K562 (cell line): ENCODE data around the gene FADS6. TPM values are rescaled to one million over a fixed set of nuclear protein-coding genes. Genes with fewer than 3 reads are reported as not detected.
A peak's percentile ranks its signal among the peaks of the same experiment; 100 is the strongest.

Experiments used
- BRD4 ChIP-seq: fragments of 200-600 bp; sonication (generic); IDR thresholded peaks from 2 replicates; pipeline ENCODE4 v1.6.1; 2017; ENCODE audit warnings: inconsistent platforms
- CAMTA2 ChIP-seq: fragments of 250-450 bp; sonication (Bioruptor Pico); conservative IDR thresholded peaks from 2 replicates; pipeline ENCODE4 v1.5.1; 2022
- CC2D1A ChIP-seq: fragments of 450-650 bp; IDR thresholded peaks from 2 replicates; pipeline ENCODE4 v1.6.1; 2017; ENCODE audit warnings: mild to moderate bottlenecking
- ELF4 ChIP-seq: fragments of 450-650 bp; formaldehyde crosslinking; IDR thresholded peaks from 2 replicates; pipeline ENCODE4 v1.4.0; 2022; ENCODE audit warnings: missing genetic modification characterization
- ESRRA ChIP-seq: fragments of 450-650 bp; IDR thresholded peaks from 2 replicates; pipeline ENCODE4 v1.6.1; 2014; ENCODE audit warnings: low read depth, mild to moderate bottlenecking, moderate library complexity, borderline replicate concordance
- FOXM1 ChIP-seq, 2 experiments: fragments of 450-650 bp in 1 of 2; sonication (generic) in 1 of 2; formaldehyde crosslinking in 1 of 2; IDR thresholded peaks; 2 replicates each; pipeline versions ENCODE4 v1.6.1 to v1.9.0; 2017 to 2022; ENCODE audit warnings: low read depth in 2 of 2, mild to moderate bottlenecking in 2 of 2, missing genetic modification reagents in 1 of 2, moderate library complexity in 1 of 2
- GTF2A2 ChIP-seq: IDR thresholded peaks from 2 replicates; pipeline ENCODE4 v1.6.1; 2016; ENCODE audit warnings: mild to moderate bottlenecking, missing genetic modification characterization, missing compliant biosample characterization
- HDGF ChIP-seq: fragments of 450-650 bp; IDR thresholded peaks from 2 replicates; pipeline ENCODE4 v1.6.1; 2016
- LCOR ChIP-seq: sonication (generic); formaldehyde crosslinking; IDR thresholded peaks from 2 replicates; pipeline ENCODE4 v1.8.0; 2022; ENCODE audit warnings: mild to moderate bottlenecking, missing genetic modification reagents
- NCOR1 ChIP-seq: fragments of 450-650 bp; IDR thresholded peaks from 2 replicates; pipeline ENCODE4 v1.6.1; 2016; ENCODE audit warnings: mild to moderate bottlenecking, moderate library complexity
- NFE2 ChIP-seq: IDR thresholded peaks from 2 replicates; pipeline ENCODE4 v1.6.1; 2014; ENCODE audit warnings: antibody characterized with exemption, low read depth
- PHTF2 ChIP-seq: fragments of 250-450 bp; sonication (Bioruptor Pico); IDR thresholded peaks from 2 replicates; pipeline ENCODE4 v1.5.0; 2021; ENCODE audit warnings: mild to moderate bottlenecking
- POLR2B ChIP-seq: fragments of 450-650 bp; IDR thresholded peaks from 2 replicates; pipeline ENCODE4 v1.6.1; 2018; ENCODE audit warnings: low read depth; ENCODE audit not compliant: partially characterized antibody
- SLC30A9 ChIP-seq: fragments of 250-450 bp; sonication (Bioruptor Pico); IDR thresholded peaks from 2 replicates; pipeline ENCODE4 v1.8.0; 2022; ENCODE audit warnings: mild to moderate bottlenecking, moderate library complexity
- SOX6 ChIP-seq: fragments of 450-650 bp; IDR thresholded peaks from 2 replicates; pipeline ENCODE4 v1.6.1; 2014; ENCODE audit warnings: mild to moderate bottlenecking
- ZNF408 ChIP-seq: fragments of 250-450 bp; sonication (Bioruptor Pico); IDR thresholded peaks from 2 replicates; pipeline ENCODE4 v1.4.0; 2020; ENCODE audit warnings: low read depth, mild to moderate bottlenecking, moderate library complexity
- ZNF41 ChIP-seq: fragments of 250-450 bp; sonication (Bioruptor Pico); conservative IDR thresholded peaks from 2 replicates; pipeline ENCODE4 v1.4.0; 2020; ENCODE audit warnings: mild to moderate bottlenecking
- polyA plus RNA-seq, 8 experiments: library from polyadenylated mRNA; depleted of rRNA in 4 of 8; stranded (reverse) in 5 of 8; unstranded in 3 of 8; fragments of >200 nt; fragmentation: Nextera tagmentation in 2 of 8; fragmentation: Illumina TruSeq in 1 of 8; extraction: Ambion mirVana in 2 of 8; extraction: Trizol in 1 of 8; gene quantifications; 2 replicates each; pipeline versions ENCODE4 v1.2.1 to v1.2.3, GENCODE V29; 2011 to 2014; ENCODE audit warnings: inconsistent platforms in 1 of 8, missing spikeins in 1 of 8
- total RNA-seq, 7 experiments: library from RNA; depleted of rRNA in 6 of 7; stranded (reverse); fragments of >200 nt in 6 of 7; fragmentation: Illumina TruSeq in 2 of 7; extraction: Trizol in 2 of 7; gene quantifications; 2 replicates each; pipeline versions ENCODE4 v1.2.1 to v1.2.3, GENCODE V29; 2011 to 2021; ENCODE audit warnings: low replicate concordance in 1 of 7
- TF ChIP-seq, protein P1 (sequence below): fragments of 450-650 bp; IDR thresholded peaks from 2 replicates; pipeline ENCODE4 v1.7.1; 2018; ENCODE audit warnings: mild to moderate bottlenecking, low read depth; ENCODE audit not compliant: partially characterized antibody
- TF ChIP-seq, protein P2 (sequence below), 3 experiments: IDR thresholded peaks in 2 of 3; conservative IDR thresholded peaks in 1 of 3; 2 replicates each; pipeline ENCODE4 v1.5.1; 2011 to 2012; ENCODE audit warnings: low read length in 3 of 3, mild to moderate bottlenecking in 3 of 3, control low read depth in 2 of 3, improper control_type of control experiment in 1 of 3, inconsistent platforms in 1 of 3, low read depth in 1 of 3, mixed read lengths in 1 of 3, moderate library complexity in 1 of 3; ENCODE audit not compliant: insufficient read depth in 2 of 3
- TF ChIP-seq, protein P3 (sequence below): fragments of 450-650 bp; formaldehyde crosslinking; IDR thresholded peaks from 2 replicates; pipeline ENCODE4 v1.4.0; 2020; ENCODE audit warnings: mild to moderate bottlenecking, moderate library complexity
- TF ChIP-seq, protein P4 (sequence below): fragments of 250-450 bp; sonication (Bioruptor Pico); IDR thresholded peaks from 2 replicates; pipeline ENCODE4 v1.5.0; 2022; ENCODE audit warnings: mild to moderate bottlenecking

FADS6 gene
- total and polyA plus RNA-seq, 9 of the 15 experiments (the other 6 are each of a cell fraction or from before 2014, with no cell fraction given) = 0.18 to 0.22 TPM; not detected in 7

DNA sequence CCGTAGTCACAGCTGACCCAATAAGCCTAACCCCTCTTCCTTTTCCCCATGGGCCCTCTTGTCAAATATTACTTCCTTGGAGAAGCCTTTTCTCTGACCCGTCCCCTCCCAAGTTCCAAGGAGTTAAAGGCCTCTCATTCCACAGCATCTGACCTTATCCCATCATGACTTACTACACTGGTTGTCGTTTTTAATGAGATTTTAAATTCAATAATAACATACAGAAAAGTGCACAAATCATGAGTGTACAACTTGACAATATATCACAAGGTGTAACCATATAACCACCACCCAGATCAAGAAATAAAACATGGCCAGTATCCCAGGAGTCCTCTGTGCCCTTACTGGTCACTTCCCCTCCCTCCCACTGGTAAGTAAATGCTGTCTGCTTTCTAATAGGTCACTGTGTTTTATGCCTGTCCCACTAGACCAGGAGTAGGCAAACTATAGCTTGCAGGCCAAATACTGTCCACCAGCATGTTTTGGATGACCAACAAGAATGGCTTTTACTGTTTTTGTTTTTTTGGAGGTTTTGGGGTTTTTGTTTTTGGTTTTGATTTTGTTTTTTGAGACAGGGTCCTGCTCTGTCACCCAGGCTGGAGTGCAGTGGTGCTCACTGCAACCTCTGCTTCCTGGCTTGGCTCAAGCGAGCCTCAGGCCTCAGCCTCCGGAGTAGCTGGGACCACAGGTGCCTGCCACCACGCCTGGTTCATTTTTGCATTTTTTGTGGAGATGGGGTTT lies 19.4 kb downstream of the FADS6 start (continued):
- TF ChIP-seq, protein P1, sequence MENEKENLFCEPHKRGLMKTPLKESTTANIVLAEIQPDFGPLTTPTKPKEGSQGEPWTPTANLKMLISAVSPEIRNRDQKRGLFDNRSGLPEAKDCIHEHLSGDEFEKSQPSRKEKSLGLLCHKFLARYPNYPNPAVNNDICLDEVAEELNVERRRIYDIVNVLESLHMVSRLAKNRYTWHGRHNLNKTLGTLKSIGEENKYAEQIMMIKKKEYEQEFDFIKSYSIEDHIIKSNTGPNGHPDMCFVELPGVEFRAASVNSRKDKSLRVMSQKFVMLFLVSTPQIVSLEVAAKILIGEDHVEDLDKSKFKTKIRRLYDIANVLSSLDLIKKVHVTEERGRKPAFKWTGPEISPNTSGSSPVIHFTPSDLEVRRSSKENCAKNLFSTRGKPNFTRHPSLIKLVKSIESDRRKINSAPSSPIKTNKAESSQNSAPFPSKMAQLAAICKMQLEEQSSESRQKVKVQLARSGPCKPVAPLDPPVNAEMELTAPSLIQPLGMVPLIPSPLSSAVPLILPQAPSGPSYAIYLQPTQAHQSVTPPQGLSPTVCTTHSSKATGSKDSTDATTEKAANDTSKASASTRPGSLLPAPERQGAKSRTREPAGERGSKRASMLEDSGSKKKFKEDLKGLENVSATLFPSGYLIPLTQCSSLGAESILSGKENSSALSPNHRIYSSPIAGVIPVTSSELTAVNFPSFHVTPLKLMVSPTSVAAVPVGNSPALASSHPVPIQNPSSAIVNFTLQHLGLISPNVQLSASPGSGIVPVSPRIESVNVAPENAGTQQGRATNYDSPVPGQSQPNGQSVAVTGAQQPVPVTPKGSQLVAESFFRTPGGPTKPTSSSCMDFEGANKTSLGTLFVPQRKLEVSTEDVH = no peak
- TF ChIP-seq, protein P2, sequence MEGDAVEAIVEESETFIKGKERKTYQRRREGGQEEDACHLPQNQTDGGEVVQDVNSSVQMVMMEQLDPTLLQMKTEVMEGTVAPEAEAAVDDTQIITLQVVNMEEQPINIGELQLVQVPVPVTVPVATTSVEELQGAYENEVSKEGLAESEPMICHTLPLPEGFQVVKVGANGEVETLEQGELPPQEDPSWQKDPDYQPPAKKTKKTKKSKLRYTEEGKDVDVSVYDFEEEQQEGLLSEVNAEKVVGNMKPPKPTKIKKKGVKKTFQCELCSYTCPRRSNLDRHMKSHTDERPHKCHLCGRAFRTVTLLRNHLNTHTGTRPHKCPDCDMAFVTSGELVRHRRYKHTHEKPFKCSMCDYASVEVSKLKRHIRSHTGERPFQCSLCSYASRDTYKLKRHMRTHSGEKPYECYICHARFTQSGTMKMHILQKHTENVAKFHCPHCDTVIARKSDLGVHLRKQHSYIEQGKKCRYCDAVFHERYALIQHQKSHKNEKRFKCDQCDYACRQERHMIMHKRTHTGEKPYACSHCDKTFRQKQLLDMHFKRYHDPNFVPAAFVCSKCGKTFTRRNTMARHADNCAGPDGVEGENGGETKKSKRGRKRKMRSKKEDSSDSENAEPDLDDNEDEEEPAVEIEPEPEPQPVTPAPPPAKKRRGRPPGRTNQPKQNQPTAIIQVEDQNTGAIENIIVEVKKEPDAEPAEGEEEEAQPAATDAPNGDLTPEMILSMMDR (IDR thresholded peaks at IDR 0.05 in 2 of 3, conservative IDR thresholded peaks at IDR 0.05 in 1 of 3; ENCODE audit: insufficient read depth in 2 of 3, low read depth in 1 of 3, low read length in 3 of 3) = no peak
- TF ChIP-seq NCOR1 (no peak), BRD4 (peak; percentile 13; the same call in 1 of the 2 replicates), NFE2 (peak; percentile 7; the same call in 1 of the 2 replicates), CAMTA2 (no peak), POLR2B (peak; percentile 64), ZNF41 (no peak), ESRRA (0 out of 2 replicates have a peak, but pooled peaks have one; percentile 40), SOX6 (no peak), GTF2A2 (tag) (no peak), PHTF2 (CRISPR knock-in tag) (no peak), ELF4 (peak; percentile 46; the same call in 1 of the 2 replicates), ZNF408 (CRISPR knock-in tag) (no peak), CC2D1A (no peak), HDGF (peak; percentile 72; the same call in 1 of the 2 replicates), LCOR (CRISPR knock-in tag) (no peak), FOXM1 (IDR thresholded peaks at IDR 0.05; ENCODE audit: low read depth) (no peak), FOXM1 (CRISPR knock-in tag; IDR thresholded peaks at IDR 0.05; ENCODE audit: low read depth) (no peak), SLC30A9 (CRISPR knock-in tag) (no peak)
- TF ChIP-seq, protein P3, sequence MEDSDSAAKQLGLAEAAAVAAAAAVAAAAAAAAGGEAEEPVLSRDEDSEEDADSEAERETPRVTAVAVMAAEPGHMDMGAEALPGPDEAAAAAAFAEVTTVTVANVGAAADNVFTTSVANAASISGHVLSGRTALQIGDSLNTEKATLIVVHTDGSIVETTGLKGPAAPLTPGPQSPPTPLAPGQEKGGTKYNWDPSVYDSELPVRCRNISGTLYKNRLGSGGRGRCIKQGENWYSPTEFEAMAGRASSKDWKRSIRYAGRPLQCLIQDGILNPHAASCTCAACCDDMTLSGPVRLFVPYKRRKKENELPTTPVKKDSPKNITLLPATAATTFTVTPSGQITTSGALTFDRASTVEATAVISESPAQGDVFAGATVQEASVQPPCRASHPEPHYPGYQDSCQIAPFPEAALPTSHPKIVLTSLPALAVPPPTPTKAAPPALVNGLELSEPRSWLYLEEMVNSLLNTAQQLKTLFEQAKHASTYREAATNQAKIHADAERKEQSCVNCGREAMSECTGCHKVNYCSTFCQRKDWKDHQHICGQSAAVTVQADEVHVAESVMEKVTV (CRISPR knock-in tag) = 0 out of 2 replicates have a peak, but pooled peaks have one; percentile 1
- TF ChIP-seq, protein P4, sequence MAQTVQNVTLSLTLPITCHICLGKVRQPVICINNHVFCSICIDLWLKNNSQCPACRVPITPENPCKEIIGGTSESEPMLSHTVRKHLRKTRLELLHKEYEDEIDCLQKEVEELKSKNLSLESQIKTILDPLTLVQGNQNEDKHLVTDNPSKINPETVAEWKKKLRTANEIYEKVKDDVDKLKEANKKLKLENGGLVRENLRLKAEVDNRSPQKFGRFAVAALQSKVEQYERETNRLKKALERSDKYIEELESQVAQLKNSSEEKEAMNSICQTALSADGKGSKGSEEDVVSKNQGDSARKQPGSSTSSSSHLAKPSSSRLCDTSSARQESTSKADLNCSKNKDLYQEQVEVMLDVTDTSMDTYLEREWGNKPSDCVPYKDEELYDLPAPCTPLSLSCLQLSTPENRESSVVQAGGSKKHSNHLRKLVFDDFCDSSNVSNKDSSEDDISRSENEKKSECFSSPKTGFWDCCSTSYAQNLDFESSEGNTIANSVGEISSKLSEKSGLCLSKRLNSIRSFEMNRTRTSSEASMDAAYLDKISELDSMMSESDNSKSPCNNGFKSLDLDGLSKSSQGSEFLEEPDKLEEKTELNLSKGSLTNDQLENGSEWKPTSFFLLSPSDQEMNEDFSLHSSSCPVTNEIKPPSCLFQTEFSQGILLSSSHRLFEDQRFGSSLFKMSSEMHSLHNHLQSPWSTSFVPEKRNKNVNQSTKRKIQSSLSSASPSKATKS (CRISPR knock-in tag) = no peak
